OCI-LY7 (cell line): ENCODE data around the gene CFAP77. TPM values are rescaled to one million over a fixed set of nuclear protein-coding genes. Genes with fewer than 3 reads are reported as not detected.

ENCODE experiments used
- BruUV-seq: library from RNA; stranded (reverse); fragments of 400-500 nt; replicated peaks from 2 replicates; lab custom pipeline; 2021; lab: Mats Ljungman, UMichigan
- CTCF ChIA-PET: fragments of 300-600 bp; sonication (Branson Sonifier 250); formaldehyde crosslinking; loops from one replicate; lab custom pipeline; 2022; ENCODE audit warnings: antibody characterized with exemption; ENCODE audit not compliant: unreplicated experiment; lab: Charles Lee
- POLR2A ChIA-PET: fragments of 300-600 bp; sonication (Branson Sonifier 250); formaldehyde crosslinking; loops from one replicate; lab custom pipeline; 2022; ENCODE audit warnings: antibody characterized with exemption; lab: Charles Lee
- DNase-seq: peaks from one replicate; pipeline ENCODE4 v3.0.0-alpha.2; 2015; ENCODE audit warnings: low spot score
- H2AFZ ChIP-seq: fragments of 200-600 bp; sonication (generic), shearing (Covaris generic); 2 replicates; pipeline ENCODE4 v1.6.1; 2014; ENCODE audit warnings: mild to moderate bottlenecking, antibody characterized with exemption, low read length, moderate library complexity
- H3K27ac ChIP-seq: fragments of 200-600 bp; sonication (generic); 2 replicates; pipeline ENCODE4 v1.5.1; 2014; ENCODE audit warnings: mixed run types, low read depth, mild to moderate bottlenecking, moderate library complexity, low read length, inconsistent platforms; ENCODE audit not compliant: poor library complexity, severe bottlenecking
- H3K36me3 ChIP-seq: fragments of 200-600 bp; sonication (generic); 2 replicates; pipeline ENCODE4 v1.6.1; 2014; ENCODE audit warnings: mild to moderate bottlenecking, antibody characterized with exemption, low read length, moderate library complexity, mixed read lengths; ENCODE audit not compliant: insufficient read depth
- H3K4me1 ChIP-seq: fragments of 200-600 bp; sonication (generic); 2 replicates; pipeline ENCODE4 v1.5.1; 2014; ENCODE audit warnings: mild to moderate bottlenecking, low read length; ENCODE audit not compliant: insufficient read depth, poor library complexity, severe bottlenecking
- H3K4me2 ChIP-seq: fragments of 200-600 bp; sonication (generic); 2 replicates; pipeline ENCODE4 v1.6.1; 2014; ENCODE audit warnings: mild to moderate bottlenecking, low read length
- H3K4me3 ChIP-seq: fragments of 200-600 bp; sonication (generic); 2 replicates; pipeline ENCODE4 v1.5.1; 2014; ENCODE audit warnings: mild to moderate bottlenecking, low read depth, low read length; ENCODE audit not compliant: poor library complexity, severe bottlenecking
- H3K79me2 ChIP-seq: fragments of 200-600 bp; sonication (generic); 2 replicates; pipeline ENCODE4 v1.6.1; 2016; ENCODE audit warnings: low read depth, mild to moderate bottlenecking, low read length, moderate library complexity, mixed read lengths; ENCODE audit not compliant: insufficient read depth
- H3K9me2 ChIP-seq: fragments of 200-600 bp; sonication (generic); 2 replicates; pipeline ENCODE4 v1.6.1; 2016; ENCODE audit warnings: mild to moderate bottlenecking, low read length, mixed read lengths; ENCODE audit not compliant: insufficient read depth
- H3K9me3 ChIP-seq: fragments of 200-600 bp; sonication (generic); 2 replicates; pipeline ENCODE4 v1.6.1; 2014; ENCODE audit warnings: mild to moderate bottlenecking, mixed run types, low read length, mixed read lengths
- H4K20me1 ChIP-seq: fragments of 200-600 bp; sonication (generic); 2 replicates; pipeline ENCODE4 v1.6.1; 2014; ENCODE audit warnings: mild to moderate bottlenecking, antibody characterized with exemption, low read length, moderate library complexity, mixed read lengths; ENCODE audit not compliant: insufficient read depth
- CTCF ChIP-seq: fragments of 200-600 bp; sonication (generic); conservative IDR thresholded peaks from 2 replicates; pipeline ENCODE4 v1.5.1; 2014; ENCODE audit warnings: mild to moderate bottlenecking, antibody characterized with exemption, low read length, moderate library complexity, mixed read lengths
- EZH2phosphoT487 ChIP-seq: fragments of 200-600 bp; sonication (generic); IDR thresholded peaks from 2 replicates; pipeline ENCODE4 v1.6.1; 2018; ENCODE audit warnings: low read depth, borderline replicate concordance, mild to moderate bottlenecking, mixed run types, antibody characterized with exemption, low read length, moderate library complexity, mixed read lengths
- intact Hi-C: fragments of 100-400 bp; cut with micrococcal nuclease; formaldehyde crosslinking; loops from one replicate; pipeline ENCODE4 v1.10.0; 2022; ENCODE audit not compliant: unreplicated experiment
- total RNA-seq, 2 experiments: library from RNA; depleted of rRNA in 1 of 2; stranded (reverse); fragments of >200 nt in 1 of 2; shearing (Covaris generic) in 1 of 2; gene quantifications; 2 replicates each; pipeline ENCODE4 v1.2.3, GENCODE V29; 2014 to 2022

The CFAP77 gene
- total RNA-seq, 2 experiments from 2014 or later = not detected

GRCh38 chr9:132575811-132576210 is 165.8 kb downstream of the CFAP77 start:
- H2AFZ ChIP-seq = no peak overlapping the region
- no peak overlapping the region for H3K27ac ChIP-seq
- H3K9me3 ChIP-seq = no peaks in the 10 kb centered on the region
- no peak for DNase-seq
- no peaks in the 10 kb centered on the region for H3K4me1 ChIP-seq
- no TSS peak for BruUV-seq
- ChIA-PET POLR2A (interaction anchor here (0.6 kb wide), 1 partner anchor 93 kb away, joined by 3 read pairs; no protein-coding TSS in a partner anchor), CTCF (no interaction called here)
- H3K4me2 ChIP-seq = no peak overlapping the region
- no peak for TF ChIP-seq CTCF
- no peak for TF ChIP-seq EZH2phosphoT487
- no peak overlapping the region for H3K4me3 ChIP-seq
- H3K79me2 ChIP-seq = no peaks in the 10 kb centered on the region
- no peaks in the 10 kb centered on the region for H3K9me2 ChIP-seq
- H4K20me1 ChIP-seq = no peaks in the 10 kb centered on the region
- intact Hi-C loops = loop anchor here (1.0 kb wide), 2 partner anchors 69 to 165 kb away; no protein-coding TSS in a partner anchor
- no peaks in the 10 kb centered on the region for H3K36me3 ChIP-seq

GRCh38 chr9:132577119-132577518 is 167.1 kb downstream of the CFAP77 start:
- CTCF ChIA-PET = no interaction called here
- intact Hi-C loops = no loop called here
- Histone ChIP-seq H3K27ac (no peak overlapping the region), H3K4me3 (no peak overlapping the region), H3K4me1 (no peaks in the 10 kb centered on the region), H3K36me3 (no peaks in the 10 kb centered on the region), H2AFZ (no peak overlapping the region), H3K79me2 (no peaks in the 10 kb centered on the region), H3K9me3 (no peaks in the 10 kb centered on the region), H3K4me2 (no peak overlapping the region), H4K20me1 (no peaks in the 10 kb centered on the region), H3K9me2 (no peaks in the 10 kb centered on the region)
- POLR2A ChIA-PET = no interaction called here
- BruUV-seq = no TSS peak
- DNase-seq = no peak
- no peak for TF ChIP-seq CTCF
- no peak for TF ChIP-seq EZH2phosphoT487

GRCh38 chr9:132578367-132578932 is 168.4 kb downstream of the CFAP77 start:
- Histone ChIP-seq H3K4me2 (no peak overlapping the region), H4K20me1 (no peaks in the 10 kb centered on the region), H3K36me3 (no peaks in the 10 kb centered on the region), H3K9me3 (no peaks in the 10 kb centered on the region), H3K4me3 (no peak overlapping the region), H3K9me2 (no peaks in the 10 kb centered on the region), H2AFZ (no peak overlapping the region), H3K27ac (no peak overlapping the region), H3K4me1 (no peaks in the 10 kb centered on the region), H3K79me2 (no peaks in the 10 kb centered on the region)
- no TSS peak for BruUV-seq
- DNase-seq = no peak
- ChIA-PET POLR2A (no interaction called here), CTCF (no interaction called here)
- intact Hi-C loops = no loop called here
- TF ChIP-seq CTCF = no peak
- no peak for TF ChIP-seq EZH2phosphoT487
